K562 (cell line): ENCODE data around the gene ASB4. TPM values are rescaled to one million over a fixed set of nuclear protein-coding genes. Genes with fewer than 3 reads are reported as not detected.

ENCODE experiments used
- ATAC-seq: fragments of 200-7000 bp; cut with Tn5 transposase; 3 replicates; pipeline ENCODE4 v1.9.1; 2020; ENCODE audit warnings: moderate library complexity
- BruUV-seq: library from RNA; stranded (reverse); fragments of 400-500 nt; replicated peaks from 2 replicates; lab custom pipeline; 2021; lab: Mats Ljungman, UMichigan
- CTCF ChIA-PET: fragments of 300-600 bp; formaldehyde crosslinking; extraction: SDS; loops from one replicate; lab custom pipeline; 2021; ENCODE audit warnings: low intra/inter-chr PET ratio; lab: Yijun Ruan, JAX
- POLR2A ChIA-PET: fragments of 300-600, 350-650 bp; sonication (Branson Sonifier 250); formaldehyde crosslinking; extraction: SDS; loops from one replicate; lab custom pipeline; 2021; ENCODE audit warnings: antibody characterized with exemption, inconsistent platforms; lab: Yijun Ruan, JAX
- DNase-seq, 4 experiments: peaks; one replicate each; pipeline versions ENCODE4 v3.0.0 to v3.0.0-alpha.2; 2011 to 2018; ENCODE audit warnings: low spot score in 3 of 4, mixed read lengths in 3 of 4; ENCODE audit errors: extremely low read depth in 1 of 4
- FAIRE-seq: peaks from 2 replicates; lab custom pipeline; 2011; peaks lifted over from hg19 to GRCh38; lab: Jason Lieb, UNC
- H2AFZ ChIP-seq: 2 replicates; pipeline ENCODE4 v1.6.0; 2011; ENCODE audit warnings: low read depth, low read length, control low read depth, inconsistent platforms
- H3K27ac ChIP-seq: fragments of 200-600 bp; 3 replicates; pipeline ENCODE4 v1.8.0; 2011; ENCODE audit warnings: low read depth, mild to moderate bottlenecking, control low read depth, inconsistent platforms, low read length, moderate library complexity, mixed read lengths; ENCODE audit errors: extremely low read depth
- H3K27me3 ChIP-seq, 2 experiments: fragments of 300-600 bp in 1 of 2; 2 replicates in 1 of 2; 3 replicates in 1 of 2; pipeline versions ENCODE4 v1.6.0 to v1.8.0; 2011; ENCODE audit warnings: inconsistent platforms in 2 of 2, low read length in 2 of 2, mild to moderate bottlenecking in 1 of 2, mixed read lengths in 1 of 2, moderate library complexity in 1 of 2; ENCODE audit not compliant: control insufficient read depth in 2 of 2, insufficient read depth in 2 of 2
- H3K36me3 ChIP-seq: fragments of 300-600 bp; 3 replicates; pipeline ENCODE4 v1.8.0; 2011; ENCODE audit warnings: mild to moderate bottlenecking, low read length, inconsistent platforms; ENCODE audit not compliant: control insufficient read depth, insufficient read depth
- H3K4me1 ChIP-seq, 2 experiments: fragments of 200-600 bp in 1 of 2; replicated peaks in 1 of 2; 2 replicates in 1 of 2; 3 replicates in 1 of 2; pipeline versions ENCODE4 v1.5.1 to v1.8.0; 2011; ENCODE audit warnings: inconsistent platforms in 2 of 2, low read length in 2 of 2, mild to moderate bottlenecking in 1 of 2, mixed read lengths in 1 of 2, moderate library complexity in 1 of 2; ENCODE audit not compliant: control insufficient read depth in 2 of 2, insufficient read depth in 2 of 2
- H3K4me2 ChIP-seq: 2 replicates; pipeline ENCODE4 v1.6.1; 2011; ENCODE audit warnings: low read length, control low read depth, inconsistent platforms, mixed read lengths; ENCODE audit not compliant: insufficient read depth
- H3K4me3 ChIP-seq: fragments of 200-600 bp; sonication (generic), shearing (Covaris generic); 2 replicates; pipeline ENCODE4 v1.5.1; 2016; ENCODE audit warnings: control low read depth, inconsistent platforms
- H3K79me2 ChIP-seq: fragments of 200-600 bp; 3 replicates; pipeline ENCODE4 v1.8.0; 2011; ENCODE audit warnings: low read length, inconsistent platforms; ENCODE audit not compliant: control insufficient read depth, insufficient read depth
- H3K9ac ChIP-seq, 2 experiments: 2 replicates each; pipeline versions ENCODE4 v1.6.0 to v1.6.1; 2011; ENCODE audit warnings: low read depth in 2 of 2, low read length in 2 of 2, control low read depth in 1 of 2, inconsistent platforms in 1 of 2, mild to moderate bottlenecking in 1 of 2, mixed read lengths in 1 of 2; ENCODE audit not compliant: insufficient read depth in 1 of 2
- H3K9me1 ChIP-seq: one replicate; pipeline ENCODE4 v1.6.0; 2011; ENCODE audit warnings: inconsistent platforms, mild to moderate bottlenecking, low read length, moderate library complexity; ENCODE audit not compliant: control insufficient read depth, insufficient read depth
- H3K9me3 ChIP-seq: replicated peaks from 2 replicates; pipeline ENCODE4 v1.5.1; 2011; ENCODE audit warnings: low read depth, low read length, inconsistent platforms; ENCODE audit not compliant: control insufficient read depth, insufficient read depth
- H4K20me1 ChIP-seq: replicated peaks from 2 replicates; pipeline ENCODE4 v1.6.1; 2011; ENCODE audit warnings: low read length, inconsistent platforms, mixed read lengths; ENCODE audit not compliant: control insufficient read depth, insufficient read depth
- FIP1L1 ChIP-seq: fragments of 200-400 bp; formaldehyde crosslinking; IDR thresholded peaks from 2 replicates; pipeline ENCODE4 v1.6.1; 2018; ENCODE audit warnings: mild to moderate bottlenecking, low read depth, low read length; ENCODE audit not compliant: poor library complexity, severe bottlenecking
- GABPB2 ChIP-seq: fragments of 250-450 bp; sonication (Bioruptor Pico); conservative IDR thresholded peaks from 2 replicates; pipeline ENCODE4 v1.5.1; 2021; ENCODE audit warnings: mild to moderate bottlenecking
- KLF10 ChIP-seq: fragments of 250-450 bp; sonication (Bioruptor Pico); IDR thresholded peaks from 2 replicates; pipeline ENCODE4 v1.6.1; 2021; ENCODE audit warnings: matching md5 sums
- NELFE ChIP-seq: IDR thresholded peaks from 2 replicates; pipeline ENCODE4 v1.6.1; 2011; ENCODE audit warnings: mild to moderate bottlenecking; ENCODE audit not compliant: insufficient read depth, insufficient read length
- PTRF ChIP-seq: fragments of 450-650 bp; IDR thresholded peaks from 2 replicates; pipeline ENCODE4 v1.6.1; 2016; ENCODE audit warnings: mild to moderate bottlenecking, missing genetic modification characterization, missing compliant biosample characterization
- PYGO2 ChIP-seq: fragments of 450-650 bp; IDR thresholded peaks from 2 replicates; pipeline ENCODE4 v1.6.1; 2016; ENCODE audit warnings: mild to moderate bottlenecking, missing genetic modification characterization, moderate library complexity, missing compliant biosample characterization
- STAT5B ChIP-seq: fragments of 250-450 bp; sonication (Bioruptor Pico); IDR thresholded peaks from 2 replicates; pipeline ENCODE4 v1.8.0; 2021; ENCODE audit warnings: mild to moderate bottlenecking, inconsistent platforms
- TCF3 ChIP-seq: sonication (generic); formaldehyde crosslinking; IDR thresholded peaks from 2 replicates; pipeline ENCODE4 v1.4.0; 2020; ENCODE audit warnings: mild to moderate bottlenecking, missing genetic modification reagents
- WGBS: fragments of 100-300 bp; shearing (Covaris generic); methylation state at CpG from one replicate; pipeline ENCODE4 v1.1.6; 2016; ENCODE audit warnings: low coverage, mixed read lengths; ENCODE audit not compliant: insufficient coverage; ENCODE audit errors: missing lambda C conversion rate; 5-methylcytosine and 5-hydroxymethylcytosine counted together
- in situ Hi-C: fragments of 300-500 bp; cut with MboI; formaldehyde crosslinking; loops from 4 replicates; pipeline ENCODE4 v1.15.0; 2018; ENCODE audit warnings: inconsistent platforms, mixed read lengths
- intact Hi-C: fragments of 100-400 bp; cut with micrococcal nuclease; formaldehyde crosslinking; loops from 2 replicates; pipeline ENCODE4 v1.14.2; 2022
- polyA plus RNA-seq, 8 experiments: library from polyadenylated mRNA; depleted of rRNA in 4 of 8; stranded (reverse) in 5 of 8; unstranded in 3 of 8; fragments of >200 nt; fragmentation: Nextera tagmentation in 2 of 8; fragmentation: Illumina TruSeq in 1 of 8; extraction: Ambion mirVana in 2 of 8; extraction: Trizol in 1 of 8; gene quantifications; 2 replicates each; pipeline versions ENCODE4 v1.2.1 to v1.2.3, GENCODE V29; 2011 to 2014; ENCODE audit warnings: inconsistent platforms in 1 of 8, missing spikeins in 1 of 8
- total RNA-seq, 7 experiments: library from RNA; depleted of rRNA in 6 of 7; stranded (reverse); fragments of >200 nt in 6 of 7; fragmentation: Illumina TruSeq in 2 of 7; extraction: Trizol in 2 of 7; gene quantifications; 2 replicates each; pipeline versions ENCODE4 v1.2.1 to v1.2.3, GENCODE V29; 2011 to 2021; ENCODE audit warnings: low replicate concordance in 1 of 7
- TF ChIP-seq, protein P1 (sequence below): fragments of 250-450 bp; sonication (Bioruptor Pico); IDR thresholded peaks from 2 replicates; pipeline ENCODE4 v1.4.0; 2020; ENCODE audit warnings: mild to moderate bottlenecking, moderate library complexity, borderline replicate concordance
- TF ChIP-seq, protein P2 (sequence below), 2 experiments: IDR thresholded peaks in 1 of 2; conservative IDR thresholded peaks in 1 of 2; 2 replicates each; pipeline ENCODE4 v1.6.1; 2016; ENCODE audit warnings: low read depth in 2 of 2, mild to moderate bottlenecking in 1 of 2, missing compliant biosample characterization in 1 of 2, missing genetic modification characterization in 1 of 2, moderate library complexity in 1 of 2

The ASB4 gene
- total and polyA plus RNA-seq, 9 of the 15 experiments (the other 6 are each of a cell fraction or from before 2014, with no cell fraction given), result 0.03 to 0.07 TPM; not detected in 7

DNA sequence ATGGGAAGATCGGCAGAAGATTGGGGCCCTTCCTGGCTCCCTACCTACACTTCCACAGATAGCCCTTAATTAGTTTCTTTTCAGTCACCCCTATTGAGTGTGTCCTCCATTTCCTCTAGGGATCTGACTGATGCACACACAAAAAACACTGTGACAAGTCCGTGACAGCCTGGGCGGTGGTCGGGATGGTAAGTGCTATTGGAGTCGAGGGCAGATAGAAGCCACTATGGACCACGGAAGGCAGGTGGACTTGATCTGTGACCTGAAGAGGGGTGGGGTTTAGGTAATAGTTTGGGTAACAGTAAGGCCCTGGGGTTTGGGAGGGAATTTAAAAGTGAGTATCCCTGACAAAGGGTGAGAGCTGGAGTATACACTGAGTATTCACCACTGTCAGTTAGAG lies 57.6 kb downstream of the ASB4 start:
- ATAC-seq (no peak), FAIRE-seq (no peak), DNase-seq (no peak)
- no peaks in the 10 kb centered on the region for H4K20me1 ChIP-seq
- TF ChIP-seq, protein P1, sequence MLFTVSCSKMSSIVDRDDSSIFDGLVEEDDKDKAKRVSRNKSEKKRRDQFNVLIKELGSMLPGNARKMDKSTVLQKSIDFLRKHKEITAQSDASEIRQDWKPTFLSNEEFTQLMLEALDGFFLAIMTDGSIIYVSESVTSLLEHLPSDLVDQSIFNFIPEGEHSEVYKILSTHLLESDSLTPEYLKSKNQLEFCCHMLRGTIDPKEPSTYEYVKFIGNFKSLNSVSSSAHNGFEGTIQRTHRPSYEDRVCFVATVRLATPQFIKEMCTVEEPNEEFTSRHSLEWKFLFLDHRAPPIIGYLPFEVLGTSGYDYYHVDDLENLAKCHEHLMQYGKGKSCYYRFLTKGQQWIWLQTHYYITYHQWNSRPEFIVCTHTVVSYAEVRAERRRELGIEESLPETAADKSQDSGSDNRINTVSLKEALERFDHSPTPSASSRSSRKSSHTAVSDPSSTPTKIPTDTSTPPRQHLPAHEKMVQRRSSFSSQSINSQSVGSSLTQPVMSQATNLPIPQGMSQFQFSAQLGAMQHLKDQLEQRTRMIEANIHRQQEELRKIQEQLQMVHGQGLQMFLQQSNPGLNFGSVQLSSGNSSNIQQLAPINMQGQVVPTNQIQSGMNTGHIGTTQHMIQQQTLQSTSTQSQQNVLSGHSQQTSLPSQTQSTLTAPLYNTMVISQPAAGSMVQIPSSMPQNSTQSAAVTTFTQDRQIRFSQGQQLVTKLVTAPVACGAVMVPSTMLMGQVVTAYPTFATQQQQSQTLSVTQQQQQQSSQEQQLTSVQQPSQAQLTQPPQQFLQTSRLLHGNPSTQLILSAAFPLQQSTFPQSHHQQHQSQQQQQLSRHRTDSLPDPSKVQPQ, result no peak
- no peak for TF ChIP-seq PTRF (tag)
- TF ChIP-seq FIP1L1, result no peak
- no peak for TF ChIP-seq TCF3 (CRISPR knock-in tag)
- TF ChIP-seq PYGO2 (tag), result no peak
- no peak for TF ChIP-seq STAT5B (CRISPR knock-in tag)
- no peak for TF ChIP-seq NELFE
- TF ChIP-seq, protein P2, sequence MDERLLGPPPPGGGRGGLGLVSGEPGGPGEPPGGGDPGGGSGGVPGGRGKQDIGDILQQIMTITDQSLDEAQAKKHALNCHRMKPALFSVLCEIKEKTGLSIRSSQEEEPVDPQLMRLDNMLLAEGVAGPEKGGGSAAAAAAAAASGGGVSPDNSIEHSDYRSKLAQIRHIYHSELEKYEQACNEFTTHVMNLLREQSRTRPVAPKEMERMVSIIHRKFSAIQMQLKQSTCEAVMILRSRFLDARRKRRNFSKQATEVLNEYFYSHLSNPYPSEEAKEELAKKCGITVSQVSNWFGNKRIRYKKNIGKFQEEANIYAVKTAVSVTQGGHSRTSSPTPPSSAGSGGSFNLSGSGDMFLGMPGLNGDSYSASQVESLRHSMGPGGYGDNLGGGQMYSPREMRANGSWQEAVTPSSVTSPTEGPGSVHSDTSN (CRISPR knock-in tag; IDR thresholded peaks at IDR 0.05; ENCODE audit: low read depth), result no peak
- TF ChIP-seq, protein P2 (tag; conservative IDR thresholded peaks at IDR 0.05; ENCODE audit: low read depth), result no peak
- no peak for TF ChIP-seq GABPB2 (CRISPR knock-in tag)
- no peak for TF ChIP-seq KLF10
- no peaks in the 10 kb centered on the region for H3K4me1 ChIP-seq
- no peak overlapping the region for H3K9ac ChIP-seq
- H2AFZ ChIP-seq, result no peak overlapping the region
- no peaks in the 10 kb centered on the region for H3K79me2 ChIP-seq
- no peak overlapping the region for H3K27ac ChIP-seq
- 2% methylated on average over 6 of the region's 6 CpGs for WGBS
- H3K4me2 ChIP-seq, result no peak overlapping the region
- intact Hi-C loops, result no loop called here
- no peaks in the 10 kb centered on the region for H3K9me3 ChIP-seq
- no peaks in the 10 kb centered on the region for H3K9me1 ChIP-seq
- CTCF ChIA-PET, result interaction anchor here (0.6 to 1.5 kb wide), 2 partner anchors 141 to 328 kb away, joined by 3 to 4 read pairs; no protein-coding TSS in a partner anchor
- POLR2A ChIA-PET, result no interaction called here
- in situ Hi-C loops, result loop anchor here (5.0 kb wide), 1 partner anchor 139 kb away; no protein-coding TSS in a partner anchor
- no peak overlapping the region for H3K4me3 ChIP-seq
- H3K36me3 ChIP-seq, result no peaks in the 10 kb centered on the region
- H3K27me3 ChIP-seq, result no peaks in the 10 kb centered on the region
- BruUV-seq, result no TSS peak
